HG03280 (cell line): ENCODE results near the gene ITCH.
"Not testable (repeated sequence)": the region's sequence is repeated elsewhere in the genome, so short reads cannot be mapped to it uniquely, and the experiment has no call there.

Source experiments
- ATAC-seq: cut with Tn5 transposase; IDR thresholded peaks from one replicate; pipeline ENCODE4 v1.9.1; 2021; ENCODE audit warnings: mild to moderate bottlenecking, moderate library complexity; ENCODE audit not compliant: unreplicated experiment

Gene ITCH

GRCh38 chr20:34343458-34344211 lies 19.4 kb upstream of the ITCH start:
- no peak for ATAC-seq

GRCh38 chr20:34344238-34344637 lies 18.8 kb upstream of the ITCH start:
- no peak for ATAC-seq

GRCh38 chr20:34345402-34345736 lies 17.7 kb upstream of the ITCH start:
- no peak for ATAC-seq

- ATAC-seq: not testable (repeated sequence)
Observed at GRCh38 chr20:34345839-34346532, 17.1 kb upstream of the ITCH start.

GRCh38 chr20:34346533-34346865 lies 16.6 kb upstream of the ITCH start:
- ATAC-seq: not testable (repeated sequence)

- ATAC-seq: no peak
Observed at GRCh38 chr20:34347571-34347970, 15.5 kb upstream of the ITCH start.

GRCh38 chr20:34350095-34350494 lies 13.0 kb upstream of the ITCH start:
- no peak for ATAC-seq

- ATAC-seq: not testable (repeated sequence)
Observed at GRCh38 chr20:34353467-34353866, 9.6 kb upstream of the ITCH start.

GRCh38 chr20:34355427-34355826 lies 7.6 kb upstream of the ITCH start:
- ATAC-seq: no peak

- ATAC-seq: not testable (repeated sequence)
Observed at GRCh38 chr20:34359729-34360128, 3.3 kb upstream of the ITCH start.

- no peak for ATAC-seq
Observed at GRCh38 chr20:34362502-34363061, 491 bp upstream of the ITCH start.

GRCh38 chr20:34363465-34364222 lies 571 bp downstream of the ITCH start:
- ATAC-seq: peak; percentile 42

GRCh38 chr20:34364223-34364506 lies 1.1 kb downstream of the ITCH start:
- ATAC-seq: no peak

- no peak for ATAC-seq
Observed at GRCh38 chr20:34365765-34366213, 2.7 kb downstream of the ITCH start.

GRCh38 chr20:34367155-34367554 lies 4.1 kb downstream of the ITCH start:
- no peak for ATAC-seq

- not testable (repeated sequence) for ATAC-seq
Observed at GRCh38 chr20:34367911-34368310, 4.8 kb downstream of the ITCH start.

GRCh38 chr20:34368547-34368946 lies 5.5 kb downstream of the ITCH start:
- ATAC-seq: no peak

- no peak for ATAC-seq
Observed at GRCh38 chr20:34369265-34369664, 6.2 kb downstream of the ITCH start.

- no peak for ATAC-seq
Observed at GRCh38 chr20:34370062-34370461, 7.0 kb downstream of the ITCH start.

GRCh38 chr20:34373445-34373844 lies 10.4 kb downstream of the ITCH start:
- no peak for ATAC-seq

- ATAC-seq: no peak
Observed at GRCh38 chr20:34374209-34374760, 11.2 kb downstream of the ITCH start.
